ENCODE measurements around the gene GRHL1.

DNA sequence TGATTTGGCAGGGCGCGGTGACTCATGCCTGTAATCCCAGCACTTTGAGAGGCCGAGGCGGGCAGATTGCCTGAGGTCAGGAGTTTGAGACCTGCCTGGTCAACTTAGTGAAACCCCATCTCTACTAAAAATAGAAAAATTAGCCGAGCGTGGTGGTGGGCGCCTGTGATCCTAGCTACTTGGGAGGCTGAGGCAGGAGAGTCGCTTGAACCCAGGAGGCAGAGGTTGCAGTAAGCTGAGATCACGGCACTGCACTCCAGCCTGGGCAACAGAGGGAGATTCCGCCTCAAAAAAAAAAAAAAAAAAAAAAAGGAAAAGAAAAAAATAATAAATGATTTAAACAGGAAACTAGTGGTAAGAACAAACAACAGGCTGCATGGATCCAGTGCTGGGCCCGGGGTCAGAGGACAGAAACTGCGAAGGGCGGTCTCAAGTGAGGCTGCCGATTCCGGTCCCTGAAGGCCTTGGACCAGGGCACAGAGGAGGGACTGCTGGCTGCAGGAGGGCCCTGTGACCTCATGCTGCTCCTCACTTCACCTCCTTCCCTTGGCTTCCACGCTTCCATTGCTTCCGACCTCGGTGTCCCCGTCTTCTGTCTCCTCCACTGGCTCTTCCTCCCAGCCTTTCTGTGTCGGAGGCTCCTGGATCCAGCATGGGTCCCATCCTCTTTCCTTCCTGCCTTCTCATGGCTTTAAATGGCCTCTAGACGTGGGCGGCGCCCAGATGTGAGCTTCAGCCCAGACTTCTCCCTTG lies 2.1 kb upstream of the GRHL1 start:
- TF ChIP-seq CTCF (conservative IDR thresholded peaks at IDR 0.05 in 1 of 2, IDR thresholded peaks at IDR 0.05 in 1 of 2; ENCODE audit: extremely low read depth in 1 of 2, insufficient read depth in 1 of 2, low read depth in 1 of 2, low read length in 2 of 2) (no peak), EZH2 (IDR thresholded peaks at IDR 0.05; ENCODE audit: borderline replicate concordance, low read length) (no peak)

Data from mammary epithelial cell (primary cell).